Right lung (tissue), 5 donors: ENCODE results near the gene NHLH2. TPM values are rescaled to one million over a fixed set of nuclear protein-coding genes. Genes with fewer than 3 reads are reported as not detected.
A peak's percentile ranks its signal among the peaks of the same experiment; 100 is the strongest.

ENCODE experiments used
- DNase-seq, 2 donors: peaks; one replicate each; pipeline ENCODE4 v3.0.0-alpha.2; 2013
- polyA plus RNA-seq, 5 donors: library from polyadenylated mRNA; unstranded; fragments of 120-200 nt; gene quantifications; one replicate each; pipeline versions ENCODE4 v1.2.1 to v1.2.3, GENCODE V29; 2013; ENCODE audit warnings: inconsistent platforms in 1 of 5, low replicate concordance in 1 of 5; ENCODE audit not compliant: insufficient read length in 5 of 5, insufficient read depth in 1 of 5

Gene NHLH2
- polyA plus RNA-seq, 5 donors: not detected

- DNase-seq: no peak
Observed at GRCh38 chr1:115838431-115839028, 2.4 kb downstream of the NHLH2 start.

DNA sequence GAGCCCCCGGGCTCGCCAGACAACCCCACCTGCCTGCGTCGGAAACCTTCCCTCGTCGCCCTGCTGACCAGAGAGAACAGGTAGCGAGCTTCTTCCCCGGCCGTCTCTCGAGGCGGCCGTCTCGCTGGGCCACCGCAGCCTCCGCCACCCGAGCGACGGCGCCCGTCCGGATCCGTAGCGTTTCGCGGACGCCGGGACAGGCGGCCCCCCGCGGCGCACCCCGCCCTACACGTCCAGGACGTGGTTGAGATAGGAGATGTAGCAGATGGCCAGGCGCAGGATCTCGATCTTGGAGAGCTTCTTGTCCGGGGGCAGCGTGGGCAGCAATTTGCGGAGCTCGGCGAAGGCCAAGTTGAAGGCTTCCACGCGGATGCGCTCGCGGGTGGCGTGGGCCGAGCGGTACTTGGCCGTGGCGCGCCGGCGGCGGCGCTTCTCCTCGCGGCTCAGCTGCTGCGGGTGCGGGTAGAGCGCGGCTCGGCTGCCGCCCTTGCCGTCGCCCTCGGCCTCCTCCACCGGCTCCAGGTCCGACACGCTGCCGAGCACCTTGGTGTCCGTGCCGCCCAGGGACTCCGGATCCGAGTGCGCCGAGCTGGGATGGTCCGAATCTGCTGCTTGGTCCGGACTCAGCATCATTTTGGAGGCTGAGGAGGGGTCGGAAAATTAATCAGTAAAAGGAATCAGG, 3.0 kb downstream of the NHLH2 start:
- DNase-seq: no peak

DNA sequence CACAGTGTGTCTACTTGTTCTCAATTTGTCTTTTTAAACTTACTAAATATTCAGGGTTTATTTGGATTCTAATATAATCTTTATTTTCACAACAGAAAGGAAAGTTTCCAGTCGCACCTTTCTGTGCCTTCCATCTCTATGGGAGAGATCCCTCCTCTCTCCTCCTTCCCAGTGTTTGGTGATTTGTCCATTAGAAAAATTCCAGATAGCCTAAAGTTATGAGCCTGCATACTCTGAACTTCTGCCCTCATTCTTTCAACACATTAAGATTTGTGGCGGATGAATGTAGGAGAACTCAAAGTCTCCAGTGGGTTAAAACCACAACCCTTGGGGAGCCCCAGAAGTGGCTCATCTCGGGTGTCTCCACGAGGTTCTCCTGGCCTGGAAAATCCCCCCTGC, 3.6 kb downstream of the NHLH2 start:
- DNase-seq: no peak

DNA sequence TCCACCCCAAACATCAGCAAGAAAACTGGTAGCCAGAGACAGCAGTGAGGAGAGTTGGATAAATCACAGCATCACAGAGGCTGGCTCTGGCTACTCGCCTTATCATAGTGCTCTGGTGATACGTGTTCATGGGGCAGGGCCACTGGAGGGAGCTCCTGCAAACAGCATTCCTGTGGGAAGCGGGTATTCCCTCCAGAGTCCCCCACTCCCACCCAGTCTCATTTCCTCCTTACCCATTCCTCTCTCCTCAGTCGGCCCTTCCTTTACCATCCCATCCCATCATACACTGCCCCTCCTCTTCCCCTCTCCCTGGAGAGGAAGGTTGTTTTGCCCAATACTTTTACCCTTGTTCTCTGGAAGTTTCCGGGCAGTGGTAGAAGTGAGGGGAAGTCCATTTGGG, 7.1 kb downstream of the NHLH2 start:
- DNase-seq: no peak

DNA sequence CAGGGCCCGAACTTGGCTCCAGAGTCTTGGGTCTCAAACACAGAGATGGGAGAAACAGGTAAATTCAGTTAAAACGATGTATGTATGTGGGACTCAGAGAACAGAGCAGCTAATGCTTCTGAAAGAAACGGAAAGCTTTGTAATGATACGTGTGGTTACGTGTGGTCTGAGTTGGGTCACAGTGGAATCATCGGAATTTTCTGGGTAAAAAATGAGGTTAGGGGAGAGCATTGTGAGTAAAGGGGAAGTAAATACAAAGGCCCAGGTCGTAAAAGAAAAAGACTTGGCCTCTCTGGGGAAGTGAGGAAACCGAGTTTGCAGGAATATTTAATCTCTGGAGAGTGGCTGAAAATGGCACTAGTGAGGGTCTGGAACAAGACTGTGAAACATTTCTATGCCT, 8.3 kb downstream of the NHLH2 start:
- no peak for DNase-seq

DNA sequence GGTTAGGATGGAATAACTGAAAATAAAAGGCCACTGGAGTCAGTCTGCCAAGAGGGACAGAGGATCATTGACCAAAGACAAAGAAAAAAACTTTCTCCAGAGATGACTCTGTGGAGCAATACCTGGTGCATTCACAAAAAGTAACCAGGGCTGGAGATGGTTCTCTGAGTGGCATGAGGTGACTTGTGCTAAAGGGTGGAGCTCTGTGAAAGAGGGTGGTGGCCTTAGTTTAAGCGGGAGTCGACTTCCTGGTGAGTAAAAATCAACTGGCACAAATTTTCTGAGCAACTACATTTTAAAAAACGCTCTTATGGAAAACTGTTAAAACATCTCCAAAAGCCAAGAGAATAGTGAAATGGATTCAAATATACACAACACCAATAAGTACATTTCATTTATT, 10.0 kb downstream of the NHLH2 start:
- DNase-seq: no peak

- DNase-seq: no peak
Observed at GRCh38 chr1:115829947-115830346, 11.0 kb downstream of the NHLH2 start.

DNA sequence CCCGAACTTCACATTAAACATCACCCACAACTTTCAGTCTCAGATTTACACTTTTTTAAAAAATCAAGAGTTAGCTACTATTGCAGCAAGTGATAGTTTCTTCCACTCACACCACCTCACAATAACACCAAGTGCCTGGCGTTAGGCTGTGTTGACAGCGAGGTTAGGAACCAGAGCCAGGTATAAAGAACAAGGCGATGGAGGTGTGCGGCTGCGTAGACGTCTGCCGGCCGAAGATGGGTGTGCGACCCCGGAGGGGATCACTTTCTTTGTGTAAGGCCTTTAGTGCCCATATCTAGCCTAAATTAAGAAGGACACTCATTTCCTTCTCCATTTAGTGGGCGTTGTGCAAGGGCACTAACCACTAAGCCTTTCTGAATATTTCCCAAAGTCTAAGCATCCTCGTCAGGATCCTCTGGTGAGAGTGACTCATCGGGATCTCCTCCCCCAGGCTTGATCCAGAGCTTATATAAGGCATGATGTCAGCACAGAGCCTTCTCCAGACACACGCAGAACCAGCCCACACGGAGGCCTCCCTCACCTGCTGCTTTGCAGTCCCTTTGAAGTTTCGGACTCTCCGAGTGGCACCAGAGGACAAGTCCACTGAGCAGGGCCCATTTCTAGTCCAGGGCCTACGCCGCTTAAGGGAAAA, 11.8 kb downstream of the NHLH2 start:
- DNase-seq: no peak

- DNase-seq: no peak
Observed at GRCh38 chr1:115828101-115829022, 12.6 kb downstream of the NHLH2 start.

DNA sequence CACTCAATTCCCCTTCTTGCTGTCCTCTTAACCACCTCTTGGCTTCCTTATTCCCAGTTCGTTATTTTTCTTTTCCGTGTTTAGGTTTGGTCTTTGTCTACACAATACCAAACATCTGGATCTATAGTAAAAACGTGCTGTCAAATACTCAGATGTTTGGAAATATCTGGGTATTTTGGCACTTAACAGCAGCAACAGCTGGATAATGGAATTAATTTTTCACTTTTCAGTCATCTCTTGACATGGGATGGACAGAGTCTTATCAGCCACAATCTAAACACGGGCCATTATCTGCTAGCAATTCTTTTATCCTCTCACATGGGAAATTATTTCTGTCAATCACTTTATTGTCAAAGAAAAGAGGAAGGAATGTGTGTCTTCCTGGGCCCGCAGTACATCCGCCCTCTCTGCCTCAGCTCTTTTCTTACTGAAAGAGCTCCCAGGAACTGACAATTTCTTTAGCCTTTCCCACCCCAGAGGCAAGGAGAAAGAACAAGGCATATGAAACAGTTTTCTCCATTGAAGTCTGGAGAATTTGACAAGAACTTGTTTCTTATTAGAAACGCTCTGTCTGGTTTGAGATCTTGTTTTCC, 13.4 kb downstream of the NHLH2 start:
- no peak for DNase-seq

DNA sequence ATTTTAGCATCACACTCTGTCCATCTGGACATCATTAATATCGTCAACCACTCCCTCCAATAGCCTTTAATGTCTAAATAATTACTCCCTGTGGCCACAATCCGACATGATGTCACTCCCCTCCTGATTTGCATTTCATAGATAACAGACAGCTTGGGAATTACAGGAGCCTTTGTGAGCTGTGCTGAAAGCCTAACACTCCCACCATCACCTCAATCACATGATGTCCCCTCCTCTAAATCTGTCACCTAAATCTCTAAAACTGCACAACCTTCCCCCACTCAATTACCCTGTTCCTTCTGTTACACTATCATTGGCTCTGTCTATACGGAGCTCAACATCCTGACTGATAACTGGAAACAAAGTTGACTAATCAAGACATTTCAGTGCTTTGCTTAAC, 14.3 kb downstream of the NHLH2 start:
- DNase-seq: no peak

- no peak for DNase-seq
Observed at GRCh38 chr1:115822117-115822516, 18.8 kb downstream of the NHLH2 start.

DNA sequence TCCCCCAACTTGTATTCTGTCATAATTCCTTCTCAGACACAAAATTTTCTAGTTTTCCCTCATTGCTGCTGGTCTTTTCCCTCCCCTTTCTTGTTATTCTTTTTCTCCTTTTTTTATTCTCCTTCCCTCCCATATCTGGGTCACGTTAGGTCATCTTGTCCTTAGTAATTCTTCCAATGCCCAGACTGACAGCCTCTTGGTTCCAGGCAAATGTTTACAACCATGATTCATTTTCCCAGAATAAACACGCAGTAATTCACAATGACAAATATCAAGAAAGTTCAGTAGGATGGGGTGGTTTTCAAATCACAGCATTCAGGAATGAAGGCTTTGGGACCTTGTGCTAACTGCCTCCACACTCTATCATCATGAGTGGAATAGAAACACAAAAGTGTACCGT, 25.2 kb downstream of the NHLH2 start:
- no peak for DNase-seq

DNA sequence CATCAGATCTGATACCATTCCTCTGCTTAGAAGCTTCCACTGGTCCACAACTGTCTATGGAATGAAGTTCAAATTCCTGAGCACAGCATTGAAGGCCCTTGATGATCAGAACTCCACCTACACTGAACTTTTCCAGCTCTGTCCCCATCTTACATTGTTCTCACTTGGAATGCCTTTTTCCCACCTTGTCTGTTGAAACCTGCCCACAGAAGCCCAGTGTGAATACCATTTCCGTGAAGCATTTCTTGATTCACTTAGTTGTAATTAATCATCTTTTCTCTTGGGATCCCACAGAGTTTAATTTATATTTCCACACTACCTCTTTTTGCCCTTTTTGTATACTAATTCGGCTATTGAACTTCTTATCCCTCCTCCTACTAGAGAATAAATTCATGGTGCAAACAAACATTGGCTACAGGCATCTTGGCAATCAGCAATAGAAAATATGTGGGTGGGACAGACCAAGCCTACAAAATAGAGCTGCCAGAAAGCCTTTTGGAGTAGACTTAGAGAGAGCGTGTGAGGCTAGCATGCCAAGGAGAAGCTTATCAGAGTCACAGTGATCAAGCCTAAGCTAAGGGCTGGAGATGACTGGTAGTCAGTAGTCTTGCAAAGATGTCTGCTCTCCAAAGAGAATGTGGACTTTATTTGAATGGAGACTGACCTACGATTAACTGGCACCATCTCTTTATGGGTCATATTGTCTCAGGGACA, 26.1 kb downstream of the NHLH2 start:
- no peak for DNase-seq

GRCh38 chr1:115813727-115814126, 27.2 kb downstream of the NHLH2 start:
- no peak for DNase-seq

- DNase-seq: peak in 1 of 2 donors; percentile 14
Observed at GRCh38 chr1:115811140-115811828, 29.6 kb downstream of the NHLH2 start.

- no peak for DNase-seq
Observed at GRCh38 chr1:115810609-115811008, 30.3 kb downstream of the NHLH2 start.

GRCh38 chr1:115809847-115810246, 31.1 kb downstream of the NHLH2 start:
- DNase-seq: no peak

DNA sequence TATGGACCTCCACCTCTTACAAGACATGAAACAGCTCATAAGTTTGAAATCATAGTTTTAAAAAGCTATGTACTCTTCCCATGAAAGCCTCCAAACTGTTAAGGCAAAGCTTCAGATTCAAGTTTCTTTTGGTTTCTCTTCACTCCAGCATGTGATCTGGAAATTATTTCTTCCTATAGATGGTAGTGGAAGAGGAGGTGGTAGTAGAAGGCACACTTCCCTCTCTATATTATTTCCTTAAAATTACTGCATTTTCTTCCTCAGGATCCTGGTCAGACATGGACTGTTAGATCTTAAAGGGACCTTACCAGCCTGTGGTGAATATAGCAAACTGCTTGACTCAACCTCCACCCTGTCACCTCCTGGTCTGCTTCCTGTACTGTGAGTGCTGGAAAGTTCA, 31.9 kb downstream of the NHLH2 start:
- no peak for DNase-seq

GRCh38 chr1:115807723-115808122, 33.2 kb downstream of the NHLH2 start:
- peak; percentile 32 to 47 for DNase-seq

- no peak for DNase-seq
Observed at GRCh38 chr1:115805597-115805996, 35.3 kb downstream of the NHLH2 start.
